Upper lobe of left lung (tissue), 6 donors: ENCODE measurements around the gene ENDOV. TPM values are rescaled to one million over a fixed set of nuclear protein-coding genes. Genes with fewer than 3 reads are reported as not detected.

ENCODE experiments used
- ATAC-seq, 2 donors: fragments of 200-7000 bp; cut with Tn5 transposase; one replicate each; pipeline ENCODE4 v1.9.1; 2022; ENCODE audit warnings: mild to moderate bottlenecking in 2 of 2, moderate library complexity in 2 of 2; ENCODE audit not compliant: low FRiP score in 2 of 2
- DNase-seq, 2 donors: peaks; one replicate each; pipeline ENCODE4 v3.0.0-alpha.2; 2019 to 2020
- H3K27ac ChIP-seq, 4 donors: fragments of 200-600 bp; sonication (generic); one replicate each; pipeline ENCODE4 v1.5.1; 2016 to 2019
- H3K27me3 ChIP-seq, 4 donors: fragments of 200-600 bp; sonication (generic); one replicate each; pipeline ENCODE4 v1.5.1; 2017 to 2019
- H3K36me3 ChIP-seq, 4 donors: fragments of 200-600 bp; sonication (generic); one replicate each; pipeline ENCODE4 v1.5.1; 2016 to 2019
- H3K4me1 ChIP-seq, 4 donors: fragments of 200-600 bp; sonication (generic); one replicate each; pipeline ENCODE4 v1.5.1; 2018 to 2019
- H3K4me3 ChIP-seq, 4 donors: fragments of 200-600 bp; sonication (generic); one replicate each; pipeline ENCODE4 v1.5.1; 2017 to 2019; ENCODE audit warnings: mild to moderate bottlenecking in 2 of 4, moderate library complexity in 1 of 4
- H3K9me3 ChIP-seq, 4 donors: fragments of 200-600 bp; sonication (generic); one replicate each; pipeline ENCODE4 v1.5.1; 2018 to 2019
- CTCF ChIP-seq, 6 experiments: fragments of 450-650 bp in 4 of 6; fragments of 200-600 bp in 2 of 6; sonication (generic) in 2 of 6; IDR thresholded peaks; one replicate each; pipeline ENCODE4 v1.5.1; 2016 to 2019; ENCODE audit warnings: antibody characterized with exemption in 6 of 6
- EP300 ChIP-seq, 4 donors: sonication (generic); formaldehyde crosslinking; IDR thresholded peaks; one replicate each; pipeline ENCODE4 v1.5.1; 2017; ENCODE audit warnings: antibody characterized with exemption in 4 of 4, control low read depth in 2 of 4
- POLR2A ChIP-seq, 4 donors: fragments of 450-650 bp; IDR thresholded peaks; one replicate each; pipeline ENCODE4 v1.5.1; 2016 to 2017; ENCODE audit warnings: antibody characterized with exemption in 4 of 4, mild to moderate bottlenecking in 2 of 4
- POLR2AphosphoS5 ChIP-seq, 2 donors: sonication (generic); formaldehyde crosslinking; IDR thresholded peaks; one replicate each; pipeline ENCODE4 v1.5.1; 2017; ENCODE audit warnings: antibody characterized with exemption in 2 of 2
- whole genome bisulfite sequencing, 2 donors: methylation state at CpG; one replicate each; pipeline ENCODE4 v1.1.5; 2017 to 2018; 5-methylcytosine and 5-hydroxymethylcytosine counted together
- total RNA-seq, 6 donors: library from RNA; depleted of rRNA in 4 of 6; stranded (reverse); fragments of >200 nt in 4 of 6; gene quantifications; one replicate each; pipeline versions ENCODE4 v1.1.0 to v1.2.1, GENCODE V29; 2016 to 2021
- donor health status: DM: no; HTN: no; CAD: no; lungs with moderate emphysema.
- donor health status: DM: no; HTN: yes; CAD: no; lungs with severe emphysema.

The ENDOV gene
- total RNA-seq, 6 donors from 2014 or later, result 16.7 to 93.2 (median 25.6) TPM

GRCh38 chr17:80474961-80475909 lies 60.3 kb downstream of the ENDOV start:
- WGBS, 2 donors, result 4% methylated on average over 27 to 35 of the region's 55 CpGs
- no peak for TF ChIP-seq POLR2A (IDR thresholded peaks at IDR 0.05)
- TF ChIP-seq CTCF (IDR thresholded peaks at IDR 0.05), result no peak
- TF ChIP-seq POLR2AphosphoS5 (IDR thresholded peaks at IDR 0.05), result no peak
- TF ChIP-seq EP300 (IDR thresholded peaks at IDR 0.05), result no peak
- Histone ChIP-seq H3K9me3 (no peaks in the 10 kb centered on the region), H3K27ac (no peak overlapping the region), H3K36me3 (no peaks in the 10 kb centered on the region), H3K4me3 (peak overlapping the region in 3 of 4 donors; percentile 27 to 42 (median 42)), H3K4me1 (peaks cover 40 to 50% (median 45%) of the 10 kb centered on the region in 4 donors), H3K27me3 (peaks cover 2 to 67% (median 50%) of the 10 kb centered on the region in 4 donors)
- ATAC-seq (no peak), DNase-seq (peak in 1 of 2 donors; percentile 48)

DNA sequence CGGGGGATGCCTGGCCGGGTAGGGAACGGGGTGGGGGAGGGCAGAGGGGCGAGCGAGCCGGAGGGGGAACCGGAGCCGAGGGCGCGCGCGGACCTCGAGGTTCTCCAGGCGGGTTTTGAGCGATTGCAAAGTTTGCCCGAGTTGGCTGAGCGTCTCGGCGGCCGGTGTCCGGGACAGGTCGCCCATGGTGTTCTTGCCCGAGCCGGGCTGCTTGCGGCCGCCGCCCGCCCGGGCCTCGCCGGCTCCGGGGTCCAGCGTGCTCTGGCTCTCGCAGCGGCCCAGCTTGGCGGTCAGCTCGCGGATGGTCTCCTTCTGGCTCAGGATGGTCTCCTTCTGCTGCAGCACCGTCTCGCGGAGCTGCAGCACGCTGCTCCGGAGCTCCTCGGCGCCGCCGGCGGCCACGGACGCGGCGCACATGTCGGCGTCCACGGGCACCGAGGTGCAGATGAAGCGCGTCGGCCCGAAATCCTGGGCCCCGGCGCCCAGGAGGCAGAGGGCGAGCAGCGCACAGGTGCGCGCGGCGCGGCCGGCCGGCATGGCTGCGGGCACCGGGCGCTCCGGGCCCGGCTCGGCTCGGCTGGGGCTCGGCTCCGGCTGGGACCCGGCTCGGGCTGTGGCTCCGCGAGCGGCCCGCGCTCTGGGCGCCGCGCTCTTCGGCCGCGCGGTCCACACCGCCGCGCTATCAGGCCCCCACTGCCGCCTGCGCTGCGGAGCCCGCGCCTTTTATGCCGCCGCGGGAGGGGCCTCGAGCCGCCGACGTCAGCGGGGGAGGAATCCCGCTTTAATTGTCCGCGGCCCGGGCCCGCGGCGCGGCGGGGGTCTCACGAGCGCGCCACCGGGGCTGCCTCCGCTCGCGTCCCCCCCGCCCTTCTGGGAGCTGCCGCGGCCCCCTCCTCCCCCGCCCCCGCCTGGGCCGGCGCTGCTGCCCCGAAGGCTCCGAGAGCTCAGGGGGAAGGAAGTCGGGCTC lies 61.2 kb downstream of the ENDOV start, which contains the start of gene NPTX1:
Gene NPTX1 (minus strand): TSS at position 698 of the 967 bp plus-strand sequence. CDS start 161 bp downstream, at position 537.
- no peaks in the 10 kb centered on the region for H3K9me3 ChIP-seq
- no peak within 1 kb of the TSS for H3K27ac ChIP-seq
- no peaks in the 10 kb centered on the region for H3K36me3 ChIP-seq
- no peak for TF ChIP-seq POLR2A (IDR thresholded peaks at IDR 0.05)
- no peak for TF ChIP-seq EP300 (IDR thresholded peaks at IDR 0.05)
- TF ChIP-seq POLR2AphosphoS5 (IDR thresholded peaks at IDR 0.05), result no peak
- TF ChIP-seq CTCF (IDR thresholded peaks at IDR 0.05), result no peak
- peak within 1 kb of the TSS in 3 of 4 donors; percentile 27 to 42 (median 42) for H3K4me3 ChIP-seq
- ATAC-seq (peak in 1 of 2 donors; percentile 20), DNase-seq (peak in 1 of 2 donors; percentile 83)
- 0 to 1% methylated on average over 15 to 37 of the region's 136 CpGs for WGBS, 2 donors
- H3K4me1 ChIP-seq, result peaks cover 40 to 50% (median 45%) of the 10 kb centered on the region in 4 donors
- H3K27me3 ChIP-seq, result peaks cover 2 to 76% (median 54%) of the 10 kb centered on the region in 4 donors

DNA sequence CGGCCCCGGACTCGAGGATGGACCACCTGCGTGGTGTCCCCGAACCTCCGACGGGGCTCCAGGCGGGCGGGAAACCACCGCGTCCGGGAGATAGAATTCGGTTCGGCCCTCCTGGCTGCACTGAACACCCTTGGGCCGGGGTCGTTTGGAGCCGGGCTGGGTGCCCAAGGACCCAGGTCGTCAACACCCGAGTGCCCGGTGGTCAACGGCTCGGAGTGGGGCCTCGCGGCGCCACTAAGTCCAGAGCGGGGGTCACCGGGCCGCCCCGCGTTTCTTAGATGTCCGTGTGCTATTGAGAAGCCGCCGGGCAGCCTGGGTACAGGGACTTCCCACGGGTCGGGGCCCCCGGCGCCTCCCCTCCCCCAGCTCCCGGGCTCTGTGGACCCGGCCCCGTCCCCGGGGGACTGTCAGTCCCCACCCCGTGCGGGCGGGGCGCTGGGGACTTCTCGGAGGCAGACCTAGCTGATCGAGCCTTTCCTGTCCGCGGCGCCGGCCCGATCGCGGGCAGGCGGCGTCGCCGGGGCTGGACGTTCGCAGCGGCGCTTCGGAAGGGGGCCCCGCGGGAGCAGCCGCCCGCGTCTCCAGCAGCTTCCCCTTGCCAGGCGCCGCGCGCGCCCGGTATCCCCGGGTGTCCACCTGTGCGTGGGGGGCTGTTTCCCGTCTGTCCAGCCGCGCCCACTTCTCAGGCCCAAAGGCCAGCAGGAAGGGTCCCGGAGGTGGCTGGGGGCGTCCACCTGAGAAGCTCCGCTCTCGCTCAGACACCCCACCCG lies 62.1 kb downstream of the ENDOV start:
- peak in 1 of 2 donors; percentile 86 for DNase-seq
- Histone ChIP-seq H3K4me1 (peaks cover 40 to 50% (median 45%) of the 10 kb centered on the region in 4 donors), H3K27ac (no peak overlapping the region), H3K4me3 (peak overlapping the region in 3 of 4 donors; percentile 27 to 42 (median 42)), H3K9me3 (no peaks in the 10 kb centered on the region), H3K27me3 (peaks cover 2 to 84% (median 60%) of the 10 kb centered on the region in 4 donors), H3K36me3 (no peaks in the 10 kb centered on the region)
- no peak for ATAC-seq
- 0 to 2% methylated on average over 1 to 18 of the region's 84 CpGs for WGBS, 2 donors
- TF ChIP-seq POLR2A (IDR thresholded peaks at IDR 0.05), result no peak
- no peak for TF ChIP-seq CTCF (IDR thresholded peaks at IDR 0.05)
- TF ChIP-seq EP300 (IDR thresholded peaks at IDR 0.05), result no peak
- no peak for TF ChIP-seq POLR2AphosphoS5 (IDR thresholded peaks at IDR 0.05)
